Measurements from ENCODE around the gene NAPA. TPM values are rescaled to one million over a fixed set of nuclear protein-coding genes. Genes with fewer than 3 reads are reported as not detected.

NAPA gene
- total RNA-seq, 1 donor from 2014 or later = 77.8 TPM

DNA sequence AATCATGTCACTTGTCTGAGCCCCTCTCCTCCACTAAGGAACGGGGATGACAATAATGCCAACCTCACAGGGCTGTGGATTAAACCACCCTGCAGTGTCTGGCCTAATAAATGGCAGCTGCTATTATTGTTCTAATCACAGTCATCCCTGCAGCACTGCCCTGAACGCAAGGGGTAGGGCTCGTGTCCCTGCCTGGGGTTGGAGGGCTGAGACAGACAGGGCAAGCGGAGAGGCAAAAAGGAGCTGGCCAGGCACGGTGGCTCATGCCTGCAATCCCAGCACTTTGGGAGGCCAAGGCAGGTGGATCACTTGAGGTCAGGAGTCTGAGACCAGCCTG lies 20.7 kb downstream of the NAPA start:
- Mint-ChIP-seq H3K9me3 (ENCODE audit: unreplicated experiment) (no peaks in the 10 kb centered on the region), H3K27me3 (ENCODE audit: unreplicated experiment) (peaks cover 11% of the 10 kb centered on the region), H3K36me3 (ENCODE audit: low read depth, unreplicated experiment) (peaks cover 36% of the 10 kb centered on the region), H3K4me3 (ENCODE audit: unreplicated experiment) (no peak overlapping the region), H3K4me1 (ENCODE audit: unreplicated experiment) (no peaks in the 10 kb centered on the region), H3K27ac (ENCODE audit: unreplicated experiment) (no peak overlapping the region)
- TF ChIP-seq, protein P1, sequence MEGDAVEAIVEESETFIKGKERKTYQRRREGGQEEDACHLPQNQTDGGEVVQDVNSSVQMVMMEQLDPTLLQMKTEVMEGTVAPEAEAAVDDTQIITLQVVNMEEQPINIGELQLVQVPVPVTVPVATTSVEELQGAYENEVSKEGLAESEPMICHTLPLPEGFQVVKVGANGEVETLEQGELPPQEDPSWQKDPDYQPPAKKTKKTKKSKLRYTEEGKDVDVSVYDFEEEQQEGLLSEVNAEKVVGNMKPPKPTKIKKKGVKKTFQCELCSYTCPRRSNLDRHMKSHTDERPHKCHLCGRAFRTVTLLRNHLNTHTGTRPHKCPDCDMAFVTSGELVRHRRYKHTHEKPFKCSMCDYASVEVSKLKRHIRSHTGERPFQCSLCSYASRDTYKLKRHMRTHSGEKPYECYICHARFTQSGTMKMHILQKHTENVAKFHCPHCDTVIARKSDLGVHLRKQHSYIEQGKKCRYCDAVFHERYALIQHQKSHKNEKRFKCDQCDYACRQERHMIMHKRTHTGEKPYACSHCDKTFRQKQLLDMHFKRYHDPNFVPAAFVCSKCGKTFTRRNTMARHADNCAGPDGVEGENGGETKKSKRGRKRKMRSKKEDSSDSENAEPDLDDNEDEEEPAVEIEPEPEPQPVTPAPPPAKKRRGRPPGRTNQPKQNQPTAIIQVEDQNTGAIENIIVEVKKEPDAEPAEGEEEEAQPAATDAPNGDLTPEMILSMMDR (IDR thresholded peaks at IDR 0.05; ENCODE audit: unreplicated experiment) = no peak
- no peak for DNase-seq (ENCODE audit: low spot score)

DNA sequence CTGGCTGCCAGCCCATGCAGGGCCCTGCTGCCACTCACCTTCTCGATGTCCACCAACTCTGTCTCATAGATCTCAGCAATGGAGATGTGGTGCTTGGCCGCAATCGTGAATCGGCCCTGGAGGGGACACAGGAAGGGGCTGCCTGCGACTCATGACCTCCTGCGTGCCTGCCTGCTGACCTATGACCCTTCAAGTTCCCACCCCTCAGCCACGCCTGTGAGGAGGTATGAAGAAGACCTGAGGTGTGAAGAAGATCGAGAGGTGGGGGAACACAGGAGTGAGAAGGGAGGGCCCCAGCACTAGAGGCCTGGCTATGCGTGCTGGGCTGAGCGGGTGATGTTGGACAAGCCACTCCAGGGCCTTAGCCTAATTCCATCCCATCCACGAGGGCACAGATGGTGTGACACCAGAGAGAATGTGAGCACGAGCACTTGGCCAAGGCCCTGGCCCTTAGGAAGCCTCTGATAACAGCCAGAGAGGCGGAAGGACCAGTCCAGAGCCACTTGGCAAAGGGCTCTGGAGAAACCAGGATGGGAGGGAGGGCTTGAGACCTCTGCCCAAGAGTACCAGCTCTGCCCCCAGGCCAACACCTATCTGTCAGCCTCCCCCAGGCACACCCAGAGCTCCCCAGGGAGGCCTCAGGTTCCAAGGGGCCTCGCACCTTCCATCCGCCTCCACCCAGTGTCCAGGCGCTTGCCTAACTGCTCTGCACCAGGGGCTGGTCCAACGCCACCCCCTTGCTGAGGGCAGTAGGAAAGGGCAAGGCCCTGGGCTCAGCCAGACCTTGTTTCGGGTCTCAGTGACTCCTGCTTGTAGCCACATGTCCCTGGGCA lies 21.3 kb downstream of the NAPA start:
- Mint-ChIP-seq H3K4me1 (ENCODE audit: unreplicated experiment) (no peaks in the 10 kb centered on the region), H3K36me3 (ENCODE audit: low read depth, unreplicated experiment) (peaks cover 30% of the 10 kb centered on the region), H3K27ac (ENCODE audit: unreplicated experiment) (no peak overlapping the region), H3K4me3 (ENCODE audit: unreplicated experiment) (peak overlapping the region; percentile 68), H3K9me3 (ENCODE audit: unreplicated experiment) (no peaks in the 10 kb centered on the region), H3K27me3 (ENCODE audit: unreplicated experiment) (peaks cover 11% of the 10 kb centered on the region)
- DNase-seq (ENCODE audit: low spot score) = no peak
- TF ChIP-seq, protein P1 (IDR thresholded peaks at IDR 0.05; ENCODE audit: unreplicated experiment) = no peak

DNA sequence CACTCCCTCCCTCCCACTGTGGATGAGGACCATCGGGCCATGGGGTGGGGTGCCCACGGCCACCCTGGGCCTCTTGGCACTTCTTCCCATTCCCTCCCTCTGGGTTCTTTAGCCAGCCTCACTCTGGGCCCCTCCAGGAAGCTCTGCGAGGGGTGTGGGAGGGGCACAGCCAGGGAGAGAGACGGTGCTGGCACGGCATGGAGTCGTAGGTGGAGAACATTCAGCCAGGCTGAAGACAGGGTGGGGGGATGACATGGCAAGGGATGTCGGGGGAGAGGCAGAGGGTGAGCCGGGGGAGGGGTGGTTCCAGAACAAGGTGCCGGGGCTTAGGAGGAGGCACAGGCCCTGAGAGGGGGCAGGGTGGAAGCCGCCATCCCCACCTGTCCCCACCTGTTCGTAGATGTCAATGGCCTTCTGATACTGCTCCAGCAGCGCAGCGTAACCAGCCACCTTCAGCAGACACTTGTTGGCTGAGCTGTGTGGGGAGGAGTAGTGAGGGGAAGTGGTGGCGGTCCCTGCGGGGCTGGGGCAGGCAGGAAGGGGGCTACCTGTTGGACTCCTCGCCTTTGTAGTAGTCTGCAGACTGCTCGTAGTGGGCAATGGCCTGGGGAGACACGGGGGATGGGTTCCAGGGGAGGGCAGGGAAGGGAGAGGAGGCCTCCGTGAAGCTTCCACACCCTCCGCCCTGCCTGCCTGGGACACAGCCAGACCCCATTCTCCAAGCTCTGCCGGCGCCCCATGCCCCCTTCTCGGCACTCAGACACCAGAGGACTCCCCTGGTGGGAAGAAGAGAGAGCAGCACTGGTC lies 22.1 kb downstream of the NAPA start:
- H3K36me3 Mint-ChIP-seq (ENCODE audit: low read depth, unreplicated experiment) = peaks cover 29% of the 10 kb centered on the region
- DNase-seq (ENCODE audit: low spot score) = no peak
- peaks cover 11% of the 10 kb centered on the region for H3K27me3 Mint-ChIP-seq (ENCODE audit: unreplicated experiment)
- no peaks in the 10 kb centered on the region for H3K9me3 Mint-ChIP-seq (ENCODE audit: unreplicated experiment)
- H3K4me3 Mint-ChIP-seq (ENCODE audit: unreplicated experiment) = no peak overlapping the region
- H3K27ac Mint-ChIP-seq (ENCODE audit: unreplicated experiment) = no peak overlapping the region
- TF ChIP-seq, protein P1 (IDR thresholded peaks at IDR 0.05; ENCODE audit: unreplicated experiment) = no peak
- H3K4me1 Mint-ChIP-seq (ENCODE audit: unreplicated experiment) = no peaks in the 10 kb centered on the region

DNA sequence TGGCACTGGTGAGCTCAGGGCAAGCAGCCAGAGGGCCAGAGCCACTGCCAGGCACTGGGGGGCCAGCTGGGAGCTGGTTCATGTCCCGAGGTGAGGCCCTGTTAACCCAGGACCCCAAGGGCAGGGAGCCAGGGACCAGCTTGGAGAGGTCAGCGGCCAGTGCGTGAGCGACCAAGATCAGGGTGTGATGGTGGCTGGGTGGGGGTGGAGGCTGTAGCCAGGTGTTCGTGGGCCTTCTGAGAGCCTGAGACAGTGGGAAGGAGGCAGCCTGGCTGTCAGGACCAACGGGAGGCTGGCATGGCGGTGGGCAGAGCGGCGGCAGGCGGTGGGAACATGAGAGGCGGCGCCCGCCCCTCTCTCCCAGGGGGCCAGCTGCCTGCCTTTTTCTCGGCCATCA lies 22.7 kb downstream of the NAPA start:
- peaks cover 31% of the 10 kb centered on the region for H3K36me3 Mint-ChIP-seq (ENCODE audit: low read depth, unreplicated experiment)
- H3K4me1 Mint-ChIP-seq (ENCODE audit: unreplicated experiment) = no peaks in the 10 kb centered on the region
- TF ChIP-seq, protein P1 (IDR thresholded peaks at IDR 0.05; ENCODE audit: unreplicated experiment) = no peak
- no peak for DNase-seq (ENCODE audit: low spot score)
- H3K4me3 Mint-ChIP-seq (ENCODE audit: unreplicated experiment) = no peak overlapping the region
- H3K27ac Mint-ChIP-seq (ENCODE audit: unreplicated experiment) = no peak overlapping the region
- peaks cover 11% of the 10 kb centered on the region for H3K27me3 Mint-ChIP-seq (ENCODE audit: unreplicated experiment)
- no peaks in the 10 kb centered on the region for H3K9me3 Mint-ChIP-seq (ENCODE audit: unreplicated experiment)
